Omental fat pad (tissue), 4 donors: Measurements from ENCODE around the gene DNMT1. TPM values are rescaled to one million over a fixed set of nuclear protein-coding genes. Genes with fewer than 3 reads are reported as not detected.

Experiments used
- ATAC-seq: fragments of 150-250 bp; one replicate; pipeline ENCODE4 v1.9.1; 2016; ENCODE audit warnings: mild to moderate bottlenecking, moderate library complexity; ENCODE audit not compliant: low FRiP score
- DNase-seq: peaks from one replicate; pipeline ENCODE4 v3.0.0-alpha.2; 2019; ENCODE audit warnings: low spot score
- CTCF ChIP-seq, 3 donors: fragments of 450-650 bp; IDR thresholded peaks; one replicate each; pipeline ENCODE4 v1.5.1; 2016 to 2017; ENCODE audit warnings: antibody characterized with exemption in 3 of 3, mild to moderate bottlenecking in 3 of 3, moderate library complexity in 2 of 3
- total RNA-seq, 4 donors: library from RNA; depleted of rRNA; stranded (reverse); fragments of >200 nt; gene quantifications; one replicate each; pipeline ENCODE4 v1.1.0, GENCODE V29; 2016

The DNMT1 gene
- total RNA-seq, 4 donors from 2014 or later, result 38.4 to 84.7 (median 50.2) TPM

- TF ChIP-seq CTCF (IDR thresholded peaks at IDR 0.05), result no peak
- no peak for ATAC-seq
- DNase-seq, result no peak
Observed at GRCh38 chr19:10219678-10220077, 24.9 kb upstream of the DNMT1 start.

GRCh38 chr19:10217085-10217484 lies 22.3 kb upstream of the DNMT1 start:
- ATAC-seq, result no peak
- no peak for DNase-seq
- no peak for TF ChIP-seq CTCF (IDR thresholded peaks at IDR 0.05)

- DNase-seq (no peak), ATAC-seq (no peak)
Observed at GRCh38 chr19:10214784-10215183, 20.0 kb upstream of the DNMT1 start.

GRCh38 chr19:10211691-10212090 lies 16.9 kb upstream of the DNMT1 start:
- no peak for ATAC-seq
- no peak for DNase-seq
- TF ChIP-seq CTCF (IDR thresholded peaks at IDR 0.05), result no peak

More at GRCh38 chr19:10214784-10215183, 20.0 kb upstream of the DNMT1 start:
- no peak for TF ChIP-seq CTCF (IDR thresholded peaks at IDR 0.05)

- TF ChIP-seq CTCF (IDR thresholded peaks at IDR 0.05), result no peak
- ATAC-seq (no peak), DNase-seq (no peak)
Observed at GRCh38 chr19:10211061-10211460, 16.3 kb upstream of the DNMT1 start.

GRCh38 chr19:10209315-10209714 lies 14.6 kb upstream of the DNMT1 start:
- DNase-seq (no peak), ATAC-seq (no peak)
- no peak for TF ChIP-seq CTCF (IDR thresholded peaks at IDR 0.05)

- DNase-seq (no peak), ATAC-seq (no peak)
- TF ChIP-seq CTCF (IDR thresholded peaks at IDR 0.05), result no peak
Observed at GRCh38 chr19:10207026-10207425, 12.3 kb upstream of the DNMT1 start.
